ENCODE measurements around the gene ERO1A.

ERO1A gene

GRCh38 chr14:52599974-52600373 lies 95.4 kb downstream of the ERO1A start:
- no peak for DNase-seq

- no peak for DNase-seq
These were observed 96.8 kb downstream of the ERO1A start for GRCh38 chr14:52598568-52598967.

DNA sequence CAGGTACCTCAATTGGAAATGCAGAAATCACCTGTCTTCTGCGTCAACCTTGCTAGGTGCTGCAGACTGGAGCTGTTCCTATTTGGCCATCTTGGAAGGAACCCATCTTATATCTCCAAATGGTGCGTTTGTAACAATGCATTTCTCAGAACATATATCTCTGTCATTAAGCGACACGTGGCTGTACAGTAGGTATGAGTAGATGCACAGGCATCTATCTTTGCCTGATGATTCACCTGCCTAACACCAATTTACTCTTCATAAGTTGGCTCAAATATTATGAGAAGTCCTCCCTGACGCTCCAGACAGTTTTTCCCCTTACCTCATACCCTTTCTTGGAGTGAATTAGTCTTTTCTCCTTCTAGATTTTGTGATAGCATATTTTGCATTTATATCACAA lies 98.5 kb downstream of the ERO1A start:
- DNase-seq: no peak

DNA sequence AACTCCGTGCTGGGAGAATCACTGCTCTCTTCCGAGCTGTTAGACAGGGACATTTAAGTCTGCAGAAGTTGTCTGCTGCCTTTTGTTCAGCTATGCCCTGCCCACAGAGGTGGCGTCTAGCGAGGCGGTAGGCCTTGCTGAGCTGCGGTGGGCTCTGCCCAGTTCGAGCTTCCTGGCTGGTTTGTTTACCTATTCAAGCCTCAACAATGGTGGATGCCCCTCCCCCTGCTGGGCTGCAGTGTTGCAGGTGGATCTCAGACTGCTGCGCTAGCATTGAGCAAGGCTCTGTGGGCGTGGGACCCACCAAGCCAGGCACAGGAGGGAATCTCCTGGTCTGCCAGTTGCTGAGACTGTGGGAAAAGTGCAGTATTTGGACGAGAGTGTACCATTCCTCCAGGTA lies 99.0 kb downstream of the ERO1A start:
- no peak for DNase-seq

DNA sequence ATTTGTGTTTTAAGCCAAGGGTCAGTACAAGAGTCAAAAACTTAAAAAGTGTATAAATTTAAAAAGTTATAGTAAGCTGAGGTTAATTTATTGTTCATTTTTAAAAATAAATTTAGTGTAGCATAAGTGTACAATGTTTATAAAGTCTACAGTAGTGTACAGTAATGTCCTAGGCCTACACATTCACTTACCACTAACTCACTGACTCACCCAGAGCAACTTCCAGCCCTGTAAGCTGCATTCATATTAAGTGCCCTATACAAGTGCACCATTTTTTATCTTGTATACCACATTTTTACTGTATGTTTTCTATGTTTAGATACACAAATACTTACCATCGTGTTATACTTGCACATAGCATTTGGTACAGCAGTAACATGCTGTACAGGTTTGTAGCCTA lies 105.0 kb downstream of the ERO1A start:
- DNase-seq: no peak
